RCC 7860 (cell line): ENCODE results near the gene FSHR.

ENCODE experiments used
- DNase-seq: peaks from one replicate; pipeline ENCODE4 v3.0.0-alpha.2; 2015; ENCODE audit warnings: low spot score
- FAIRE-seq: peaks from 2 replicates; lab custom pipeline; 2012; peaks lifted over from hg19 to GRCh38; lab: Jason Lieb, UNC

FSHR gene

GRCh38 chr2:49035481-49035880 lies 118.8 kb downstream of the FSHR start:
- FAIRE-seq (no peak), DNase-seq (no peak)

DNA sequence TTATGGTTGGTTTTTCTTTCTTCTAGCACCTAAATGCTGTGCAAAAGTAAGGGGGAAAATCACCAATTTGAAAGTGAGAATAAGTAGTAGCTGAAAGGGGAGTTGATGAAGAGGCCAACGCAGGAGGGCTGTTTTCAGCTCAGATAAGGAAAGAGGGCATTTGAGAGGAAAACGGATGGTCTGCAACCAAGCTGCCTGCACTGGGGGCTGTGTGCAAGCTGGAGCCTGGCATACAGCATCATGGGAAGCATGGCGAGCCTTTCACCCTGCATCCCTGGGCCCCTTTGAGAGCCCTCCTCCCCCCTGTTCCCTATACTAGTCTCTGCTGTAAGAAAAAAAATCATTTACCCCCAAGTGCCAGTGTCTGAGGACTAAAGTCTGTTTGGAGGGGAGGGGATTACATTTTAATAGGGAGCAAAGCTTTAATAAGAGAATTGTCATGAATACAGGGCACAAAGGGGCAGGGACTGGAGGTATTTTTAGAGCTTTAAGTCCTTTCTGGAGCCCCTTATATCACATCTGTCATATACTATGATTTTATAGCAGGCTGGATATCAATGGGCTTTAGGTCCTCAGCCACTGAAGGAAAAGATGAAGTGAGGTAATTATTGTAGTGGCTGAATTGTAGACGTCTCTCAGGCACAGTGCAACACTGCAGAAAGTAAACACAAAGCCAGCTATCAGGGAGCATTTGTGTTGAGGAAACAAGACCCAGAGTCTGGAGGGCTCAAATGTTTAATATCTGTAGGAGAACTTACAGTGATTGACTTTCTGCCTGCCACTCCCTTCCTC lies 120.7 kb downstream of the FSHR start:
- FAIRE-seq: no peak
- no peak for DNase-seq

- FAIRE-seq: no peak
- DNase-seq: no peak
Measured at GRCh38 chr2:49032936-49033335, 121.4 kb downstream of the FSHR start.

DNA sequence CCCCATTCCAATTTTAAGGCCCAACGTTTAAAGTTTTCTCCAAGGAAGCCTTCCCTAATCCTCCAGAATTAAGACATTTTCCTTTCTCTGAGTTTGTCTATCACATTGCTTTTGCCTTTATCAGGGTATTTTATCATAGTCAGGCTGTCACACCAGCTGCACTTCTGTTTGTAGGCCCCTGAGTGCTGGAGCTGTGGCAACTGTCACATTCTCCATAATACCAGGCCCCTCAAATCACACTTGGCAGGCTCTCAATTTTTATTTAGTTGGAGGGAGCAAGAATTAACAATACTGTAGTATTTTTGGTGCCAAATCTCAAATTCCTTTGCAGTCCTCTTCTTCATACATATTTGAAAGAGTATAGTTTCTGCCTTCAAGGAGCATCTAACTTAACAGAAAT lies 122.2 kb downstream of the FSHR start:
- FAIRE-seq (no peak), DNase-seq (no peak)

DNA sequence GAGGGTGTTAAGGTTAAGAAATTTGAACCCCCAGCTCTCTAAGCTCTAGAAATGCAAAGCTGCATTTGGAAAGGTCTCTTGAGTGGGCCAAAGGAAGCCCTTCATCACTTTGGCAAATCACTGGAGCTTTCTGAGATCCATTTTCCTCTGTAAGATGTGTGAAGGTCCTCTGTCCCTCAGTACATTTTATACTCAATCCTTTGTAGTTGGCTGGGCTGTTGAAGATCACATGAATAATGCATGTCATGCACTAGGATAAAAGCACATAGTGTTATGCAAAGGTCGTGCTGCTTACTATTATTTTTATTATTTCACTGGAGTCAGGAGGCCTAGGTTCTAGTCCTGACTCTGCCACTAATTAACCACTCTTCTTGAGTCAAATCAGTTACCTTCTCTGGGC lies 124.9 kb downstream of the FSHR start:
- DNase-seq (no peak), FAIRE-seq (no peak)

DNA sequence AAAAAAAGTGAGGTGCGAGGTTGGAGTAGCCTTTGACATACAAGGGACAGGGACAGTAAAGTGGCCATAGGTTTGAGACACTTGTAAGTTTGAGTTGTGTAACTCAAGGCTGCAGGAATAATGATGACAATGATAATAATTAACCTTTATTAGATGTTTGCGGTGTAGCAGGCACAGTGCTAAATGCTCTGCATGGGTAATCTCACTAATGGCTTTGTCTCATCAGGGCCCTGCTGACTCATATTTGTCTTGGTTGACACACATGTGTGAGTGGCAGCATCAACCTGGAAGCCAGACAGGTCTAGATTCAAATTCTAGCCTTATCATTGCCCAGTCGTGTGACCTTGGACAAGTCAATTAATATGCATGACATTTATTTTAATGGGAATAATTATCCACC lies 126.2 kb downstream of the FSHR start:
- FAIRE-seq: peak; percentile 33
- DNase-seq: peak; percentile 34

DNA sequence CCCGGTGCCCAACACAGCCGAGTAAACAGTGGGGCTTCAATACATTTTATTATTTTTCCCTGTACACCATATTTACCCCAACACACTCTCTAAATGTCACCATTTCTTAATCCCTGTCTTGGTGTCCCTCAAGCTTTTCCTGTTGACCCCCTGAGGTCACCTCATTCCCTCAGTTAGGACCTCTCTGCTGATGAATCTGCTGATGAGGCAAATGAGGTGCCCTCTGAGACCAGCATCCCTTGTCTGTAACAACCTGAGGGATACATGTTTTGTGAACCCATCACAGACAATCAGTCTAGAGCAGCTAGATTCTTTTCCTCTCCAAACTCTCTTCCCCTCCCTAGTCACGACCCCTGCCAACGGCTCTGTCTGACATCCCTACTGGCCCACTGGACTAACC lies 127.6 kb downstream of the FSHR start:
- DNase-seq: no peak
- FAIRE-seq: no peak

- no peak for FAIRE-seq
- no peak for DNase-seq
Measured at GRCh38 chr2:49021271-49021670, 133.0 kb downstream of the FSHR start.

DNA sequence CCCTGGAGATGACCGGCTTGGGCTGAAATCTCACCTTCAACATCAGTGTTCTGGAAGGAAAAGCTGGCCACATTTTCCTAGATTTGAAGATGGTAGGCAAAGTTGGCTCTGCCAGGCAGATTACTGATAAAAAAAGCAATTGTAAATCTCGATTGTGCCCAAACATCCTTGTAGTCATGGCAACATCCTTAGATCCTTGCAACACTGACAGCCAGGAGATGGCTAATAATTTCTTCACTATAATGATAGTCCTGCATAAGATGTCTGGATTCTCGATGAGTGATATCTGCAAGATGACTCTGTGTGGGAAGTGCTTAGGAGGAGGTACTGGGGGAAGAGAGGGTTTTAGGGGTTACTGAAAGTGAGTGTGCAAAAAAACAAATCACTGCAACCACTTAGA lies 149.1 kb downstream of the FSHR start:
- FAIRE-seq (no peak), DNase-seq (no peak)

- DNase-seq: no peak
- no peak for FAIRE-seq
Measured at GRCh38 chr2:49004036-49004626, 150.2 kb downstream of the FSHR start.

DNA sequence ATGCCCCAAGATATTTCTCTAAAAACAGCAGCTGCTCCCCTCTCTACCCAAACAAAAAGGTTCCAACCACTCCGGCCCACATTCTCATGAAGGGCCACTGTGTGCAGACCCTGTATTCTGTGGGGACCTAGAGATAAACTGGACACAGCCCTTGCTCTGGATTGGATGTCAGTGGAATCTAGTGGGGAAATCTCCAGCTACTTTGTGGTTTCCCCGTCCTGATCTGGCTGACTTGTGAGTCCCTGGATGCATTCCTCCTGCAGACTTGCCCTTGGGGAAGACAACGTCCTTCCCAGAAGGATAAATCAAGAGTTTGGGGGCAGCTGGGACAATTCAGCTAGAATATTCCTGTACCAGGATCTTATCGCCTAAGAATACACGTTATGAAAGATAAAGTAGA lies 151.1 kb downstream of the FSHR start:
- FAIRE-seq (no peak), DNase-seq (no peak)

GRCh38 chr2:49002750-49003149 lies 151.6 kb downstream of the FSHR start:
- peak; percentile 5 for DNase-seq
- no peak for FAIRE-seq

- DNase-seq (no peak), FAIRE-seq (no peak)
Measured at GRCh38 chr2:49000695-49001094, 153.6 kb downstream of the FSHR start.

DNA sequence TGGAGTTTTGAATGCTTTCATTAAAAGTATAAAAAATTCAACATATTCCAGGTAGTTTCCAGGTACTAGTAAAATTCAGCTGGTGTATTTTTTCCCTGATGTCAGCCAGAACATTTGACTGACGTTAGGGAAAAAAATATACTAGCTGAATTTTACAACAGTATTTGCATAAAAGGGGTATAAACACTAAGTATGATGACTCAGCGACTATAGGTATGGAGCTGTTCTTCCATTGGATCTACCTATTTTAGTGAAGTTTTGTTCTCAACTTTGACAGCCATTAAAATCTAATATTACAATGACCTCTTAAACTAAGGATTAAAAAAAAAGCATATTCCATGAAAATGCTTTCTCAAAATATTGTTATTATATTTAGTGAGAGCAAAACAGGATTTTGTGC lies 155.9 kb downstream of the FSHR start:
- DNase-seq: no peak
- no peak for FAIRE-seq

DNA sequence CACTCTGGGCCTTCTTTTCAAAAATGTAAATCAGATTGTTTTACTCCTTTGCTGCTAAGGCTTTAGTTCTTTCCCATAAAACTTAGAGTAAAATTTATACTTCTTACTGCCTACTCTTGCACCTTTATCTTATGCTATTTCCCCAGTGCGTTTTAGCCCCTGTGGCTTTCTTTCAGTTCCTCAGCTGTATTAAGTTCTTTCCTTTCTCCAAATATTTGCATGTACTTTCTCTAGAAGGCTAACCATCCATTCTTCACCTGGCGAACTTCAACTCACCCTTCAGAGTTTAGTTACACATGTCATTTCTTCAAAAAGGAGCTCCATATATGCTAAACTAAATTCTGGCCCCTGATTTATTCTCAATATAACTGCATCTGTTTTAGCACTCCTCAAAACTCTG lies 160.7 kb downstream of the FSHR start:
- no peak for FAIRE-seq
- DNase-seq: no peak

DNA sequence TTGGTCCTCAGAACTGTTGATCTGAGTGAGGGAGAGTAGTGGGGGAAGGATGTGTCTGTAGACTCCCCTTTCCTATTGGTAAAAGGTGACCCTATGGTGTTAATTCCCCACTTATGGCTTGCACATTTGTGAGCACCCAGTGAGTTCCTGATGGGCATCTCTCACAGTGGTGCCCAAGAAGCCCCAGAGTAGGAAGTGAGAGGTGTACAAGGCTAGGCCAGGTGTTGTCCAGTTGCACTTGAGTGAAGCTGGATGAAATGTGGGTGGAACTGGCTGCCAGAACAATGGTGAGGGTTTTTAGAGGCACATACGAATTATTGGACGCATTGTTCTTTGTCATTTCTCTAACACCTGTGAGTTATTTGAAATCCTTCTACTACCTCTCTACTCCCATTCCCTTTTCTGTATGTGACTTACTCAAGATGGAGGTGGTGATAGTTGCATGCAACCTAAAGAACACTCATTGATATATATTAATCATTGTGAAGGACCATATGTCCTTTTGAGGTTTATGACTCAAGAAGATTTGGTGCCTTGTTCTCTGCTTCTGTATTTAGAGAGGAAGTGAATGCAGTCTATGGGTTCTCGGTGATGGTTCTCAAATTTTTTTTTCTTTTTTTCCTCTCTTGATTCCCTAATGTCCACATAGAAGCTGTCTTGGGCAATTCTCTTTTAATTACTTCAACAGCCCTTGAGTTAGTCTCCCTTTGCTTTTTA lies 162.7 kb downstream of the FSHR start:
- no peak for FAIRE-seq
- no peak for DNase-seq

DNA sequence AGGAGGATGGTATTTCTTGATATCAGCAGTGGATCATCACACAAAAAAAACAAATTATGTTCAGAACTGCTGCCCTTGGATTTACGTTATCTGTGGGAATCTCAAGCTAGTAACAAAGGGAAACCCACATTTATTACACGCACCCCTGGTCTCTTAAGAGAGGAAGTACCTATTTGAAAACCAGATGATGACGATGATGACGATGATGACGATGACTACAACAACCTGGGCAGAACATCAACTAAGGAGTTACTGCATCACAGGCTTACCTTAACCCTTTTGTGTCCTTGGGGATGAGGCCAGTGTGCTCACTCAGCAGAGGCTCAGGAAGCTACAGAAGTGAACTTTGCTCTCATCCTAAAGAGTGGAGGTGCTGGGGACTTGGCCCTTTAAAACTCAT lies 169.4 kb downstream of the FSHR start:
- FAIRE-seq: no peak
- DNase-seq: no peak

DNA sequence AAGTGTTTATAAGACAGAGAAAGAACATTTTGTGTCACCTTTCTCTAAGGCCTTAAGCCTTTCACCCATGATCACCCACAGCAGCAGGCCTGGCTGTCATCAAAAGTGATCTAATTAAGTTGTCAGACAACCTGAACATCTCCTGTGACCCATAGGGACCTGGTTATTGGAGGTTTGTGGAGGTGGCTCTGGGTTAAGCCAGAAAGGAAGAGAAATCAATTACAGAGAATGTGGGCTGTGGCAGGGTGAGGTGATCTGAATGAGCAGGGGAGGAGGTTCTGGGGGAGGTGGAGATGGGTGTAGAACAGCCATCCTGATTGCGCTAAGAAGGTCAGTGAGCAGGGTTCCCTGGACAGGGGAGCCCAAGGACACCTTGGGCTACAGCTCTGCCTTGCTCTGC lies 170.8 kb downstream of the FSHR start:
- FAIRE-seq: no peak
- DNase-seq: no peak

DNA sequence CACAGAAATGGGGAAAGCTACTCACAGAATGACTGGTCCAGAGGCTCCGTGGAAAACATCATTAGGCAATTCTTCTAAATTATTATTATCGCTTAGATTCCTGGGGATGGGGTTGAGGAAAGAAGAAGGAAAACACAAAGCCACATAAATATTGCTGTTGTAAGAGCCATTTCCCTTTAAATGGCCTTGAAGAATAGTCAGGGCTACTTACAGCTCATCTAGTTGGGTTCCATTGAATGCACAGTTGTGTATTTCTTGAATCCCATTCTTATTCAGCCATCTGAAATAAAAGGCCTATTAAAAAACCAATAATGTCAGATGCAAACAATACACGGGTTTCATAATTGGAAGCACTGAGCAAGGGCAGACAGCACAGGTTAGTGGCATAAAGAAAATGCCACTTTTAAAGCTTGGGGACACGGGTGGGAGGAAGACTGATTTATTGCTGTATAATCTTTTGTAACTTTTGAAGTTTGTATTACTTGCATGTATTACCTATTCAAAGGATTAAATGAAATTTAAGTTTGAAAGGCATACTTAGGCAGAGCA lies 171.4 kb downstream of the FSHR start:
- FAIRE-seq (no peak), DNase-seq (no peak)

DNA sequence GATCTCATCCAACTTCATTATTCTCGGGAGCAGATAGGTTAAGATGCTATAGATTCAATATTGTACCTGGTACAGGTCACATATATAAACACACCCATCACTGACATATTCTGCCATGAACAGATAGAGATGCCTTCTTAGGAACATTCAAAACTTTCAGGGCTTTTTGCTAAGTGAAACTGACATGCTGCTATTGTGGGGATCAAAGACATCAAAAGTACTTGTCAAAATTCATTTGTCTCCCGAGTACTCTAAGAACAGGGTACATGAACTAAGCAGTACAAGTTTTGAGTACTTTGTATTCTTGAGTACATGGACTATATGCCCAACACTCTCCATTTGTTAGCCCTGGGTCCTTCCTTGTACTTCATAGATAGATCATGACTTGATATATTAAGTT lies 173.5 kb downstream of the FSHR start:
- DNase-seq (no peak), FAIRE-seq (no peak)

DNA sequence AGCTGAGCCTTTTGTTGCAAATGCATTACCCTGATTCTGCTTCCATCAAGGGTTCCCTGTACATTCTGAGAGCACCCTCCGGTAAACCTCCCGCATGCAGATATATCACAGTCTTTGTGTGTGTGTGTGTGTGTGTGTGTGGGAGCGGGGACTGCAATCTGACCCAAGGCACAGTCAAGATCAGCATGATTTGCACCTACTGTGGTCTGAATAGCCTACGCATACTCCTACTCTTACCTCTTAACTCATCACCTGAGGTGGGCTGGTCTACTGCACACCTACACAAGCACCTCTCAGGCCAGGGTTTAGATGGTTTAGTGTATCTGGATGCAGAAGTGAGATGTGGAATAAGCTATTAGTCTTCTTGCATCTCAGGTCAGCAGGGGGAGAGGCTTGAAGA lies 174.6 kb downstream of the FSHR start:
- no peak for FAIRE-seq
- DNase-seq: no peak

DNA sequence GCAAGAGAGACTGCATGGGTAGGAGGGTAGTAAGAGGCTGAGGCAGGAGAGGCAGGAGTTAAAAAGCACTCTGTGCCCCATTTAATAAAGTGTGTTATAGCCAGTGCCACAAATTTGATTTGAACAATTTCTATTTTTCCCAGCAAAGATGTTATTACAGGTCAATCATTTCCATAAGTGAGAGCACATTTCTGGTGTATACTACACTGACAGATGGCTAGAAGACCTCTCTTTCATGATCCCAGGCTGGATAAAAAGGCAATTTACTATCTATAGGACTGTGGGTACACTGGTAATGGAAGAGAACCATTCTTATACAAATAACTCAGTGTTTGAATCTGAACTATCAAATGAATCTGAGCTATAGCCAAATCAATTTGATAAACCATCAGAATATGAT lies 176.2 kb downstream of the FSHR start:
- no peak for FAIRE-seq

More for the DNA sequence above, 176.2 kb downstream of the FSHR start:
- no peak for DNase-seq
